Measurements from ENCODE around the gene PURB.
"Not testable (repeated sequence)": the region's sequence is repeated elsewhere in the genome, so short reads cannot be mapped to it uniquely, and the experiment has no call there.

PURB gene

GRCh38 chr7:44891791-44892190 is 6.5 kb upstream of the PURB start:
- no peak for DNase-seq (ENCODE audit: low read depth in 2 of 2)

DNA sequence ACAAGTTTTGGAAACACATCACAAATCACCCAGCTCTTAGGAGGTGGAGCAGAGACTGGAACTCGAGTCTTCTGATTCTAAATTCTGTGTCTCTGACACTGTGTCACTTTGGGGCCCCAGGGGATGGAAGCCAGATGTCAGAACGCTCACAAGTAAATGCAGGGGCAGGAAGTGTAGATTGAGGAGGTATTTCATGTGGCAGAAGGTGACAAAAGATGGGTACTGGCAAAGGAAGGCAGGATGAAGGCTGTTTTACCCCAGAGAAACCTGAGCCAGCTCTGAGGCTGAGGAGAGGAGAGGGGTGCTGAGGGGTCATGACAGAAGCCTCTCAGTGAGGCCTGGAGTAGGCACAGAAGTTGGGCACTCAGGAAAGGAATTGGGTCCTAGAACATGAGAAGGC is 6.0 kb upstream of the PURB start:
- DNase-seq (ENCODE audit: low read depth in 2 of 2), result no peak

- no peak for DNase-seq (ENCODE audit: low read depth in 2 of 2)
Measured at GRCh38 chr7:44889086-44889781, 3.9 kb upstream of the PURB start.

DNA sequence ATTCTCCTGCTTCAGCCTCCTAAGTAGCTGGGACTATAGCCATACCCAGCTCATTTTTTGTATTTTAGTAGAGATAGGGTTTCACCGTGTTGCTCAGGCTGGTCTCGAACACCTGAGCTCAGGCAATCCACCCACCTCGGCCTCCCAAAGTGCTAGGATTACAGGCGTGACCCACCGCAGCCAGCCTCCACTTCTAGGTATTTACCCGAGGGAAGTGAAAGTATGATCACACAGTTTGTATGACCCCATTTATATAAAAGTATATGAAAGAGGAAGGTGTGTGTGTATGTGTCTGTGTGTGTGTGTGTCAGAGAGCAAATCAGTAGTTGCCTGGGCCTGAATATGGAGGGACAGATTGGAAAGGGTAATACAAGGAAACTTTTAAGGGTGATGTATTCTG is 2.0 kb upstream of the PURB start:
- DNase-seq (ENCODE audit: low read depth in 2 of 2), result no peak

DNA sequence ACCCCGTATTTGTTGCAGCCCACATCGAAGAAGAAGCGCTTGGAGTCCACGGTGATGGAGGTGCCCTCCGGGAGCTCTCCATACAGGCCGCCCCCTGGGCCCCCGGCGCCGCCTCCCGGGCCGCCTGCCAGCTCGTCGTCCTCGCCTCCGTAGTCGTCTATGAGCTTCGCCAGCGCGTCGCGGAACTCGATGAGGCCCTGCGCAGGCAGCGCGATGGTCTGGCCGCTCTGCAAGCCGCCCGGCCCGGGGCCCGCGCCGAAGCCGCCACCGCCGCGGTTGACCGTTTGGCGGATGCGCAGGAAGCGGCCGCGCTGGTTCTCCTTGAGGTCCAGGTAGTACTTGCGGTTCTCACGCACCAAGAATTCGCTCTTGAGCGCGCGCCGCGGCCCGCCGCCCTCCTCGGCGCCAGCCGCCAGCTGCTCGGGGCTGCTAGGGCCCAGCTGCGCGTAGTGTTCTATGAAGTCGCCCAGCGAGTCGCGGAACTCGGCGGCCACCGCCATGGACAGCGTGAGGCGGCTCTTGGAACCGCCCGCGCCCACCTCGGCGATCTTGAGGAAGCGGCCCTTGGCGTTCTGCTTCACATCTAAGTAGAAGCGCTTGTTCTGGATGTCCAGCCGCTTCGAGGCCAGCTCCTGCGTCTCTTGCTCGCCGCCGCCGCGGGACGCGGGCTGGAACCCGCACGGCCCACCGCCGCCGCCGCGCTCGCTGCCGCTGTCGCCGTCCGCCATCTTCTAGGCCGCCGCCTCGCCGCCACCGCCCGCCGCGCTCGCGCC is 523 bp downstream of the PURB start:
- peak in 1 of 2 donors; percentile 20 for DNase-seq (ENCODE audit: low read depth in 2 of 2)

DNA sequence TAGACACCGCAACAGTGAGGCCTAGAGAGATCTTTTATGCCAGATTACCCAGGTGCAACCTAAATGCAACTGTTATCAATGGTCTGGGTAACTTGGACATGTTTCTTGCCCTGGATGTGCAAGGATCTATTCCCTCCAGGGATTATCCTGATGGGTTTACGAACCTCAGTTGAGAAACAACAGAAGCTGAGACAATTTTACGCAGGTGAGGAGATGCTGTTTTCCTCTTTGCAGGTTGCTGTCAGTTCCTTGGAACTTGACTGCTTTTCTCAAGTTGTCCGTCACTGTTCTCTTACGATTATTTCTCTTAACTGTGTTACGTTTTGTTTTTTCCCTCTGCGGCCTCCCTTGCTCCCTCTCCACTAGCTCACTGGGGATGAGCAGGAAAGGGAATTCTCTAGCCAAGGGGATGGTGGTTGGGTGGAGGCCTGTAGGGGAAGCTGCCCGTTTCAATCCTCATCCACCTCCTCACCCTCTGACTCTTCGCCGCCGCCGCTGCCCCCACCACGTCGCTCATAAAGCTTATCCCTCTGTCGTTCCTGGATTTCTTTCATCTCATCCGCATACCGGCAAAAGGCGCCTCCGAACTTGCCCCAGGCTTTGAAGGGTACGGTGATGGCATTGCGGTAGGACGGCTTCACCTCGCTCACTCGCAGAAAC is 1.2 kb downstream of the PURB start:
- DNase-seq (ENCODE audit: low read depth in 2 of 2), result no peak

GRCh38 chr7:44882899-44883298 is 2.4 kb downstream of the PURB start:
- DNase-seq (ENCODE audit: low read depth in 2 of 2), result no peak

- no peak for DNase-seq (ENCODE audit: low read depth in 2 of 2)
Measured at GRCh38 chr7:44881610-44882009, 3.7 kb downstream of the PURB start.

DNA sequence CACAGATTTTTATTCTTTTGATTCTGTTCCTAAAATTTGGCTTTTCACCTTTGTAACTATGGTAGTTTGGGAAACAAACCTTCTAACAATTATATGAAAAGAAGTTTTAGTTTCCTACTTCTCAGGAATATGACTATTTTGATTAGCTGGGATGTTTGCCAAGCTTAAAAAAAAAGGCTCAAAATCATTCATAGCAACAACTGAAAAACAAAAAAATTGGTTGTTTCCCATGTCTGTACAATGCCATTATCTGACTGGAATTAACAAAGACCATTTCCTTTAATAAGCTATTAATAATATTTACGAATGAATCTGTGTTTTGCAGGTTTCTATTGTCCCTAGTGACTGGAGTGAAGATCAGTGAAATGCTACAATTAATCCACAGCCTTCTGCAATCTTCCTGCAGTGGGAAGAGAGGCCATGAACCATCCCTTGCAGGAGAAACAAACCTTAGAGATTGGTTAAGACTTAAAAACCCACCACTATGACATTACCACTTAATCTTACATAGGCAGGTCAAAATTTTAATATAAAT is 4.2 kb downstream of the PURB start:
- no peak for DNase-seq (ENCODE audit: low read depth in 2 of 2)

- DNase-seq (ENCODE audit: low read depth in 2 of 2), result no peak
Measured at GRCh38 chr7:44880317-44881018, 4.9 kb downstream of the PURB start.

DNA sequence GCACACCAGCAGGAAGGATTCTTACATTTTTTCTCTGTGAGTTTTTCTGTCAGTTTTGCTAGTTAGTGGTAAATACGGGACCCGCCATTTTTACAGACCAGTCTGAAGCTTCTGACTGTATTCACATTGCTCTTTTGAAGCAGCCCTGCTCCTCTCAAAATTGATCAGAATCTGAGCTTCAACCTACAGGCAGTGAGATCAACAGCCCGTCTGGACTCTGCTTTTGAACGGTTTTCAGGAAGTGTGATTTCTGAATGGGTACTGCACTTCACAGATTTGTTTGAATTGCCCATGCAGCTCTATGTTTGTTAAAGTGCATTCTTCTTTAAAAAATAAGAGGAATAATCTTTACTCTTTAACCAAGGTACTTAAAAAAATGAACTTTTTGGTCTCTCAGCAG is 8.9 kb downstream of the PURB start:
- no peak for DNase-seq (ENCODE audit: low read depth in 2 of 2)

GRCh38 chr7:44875241-44875640 is 10.1 kb downstream of the PURB start:
- no peak for DNase-seq (ENCODE audit: low read depth in 2 of 2)

DNA sequence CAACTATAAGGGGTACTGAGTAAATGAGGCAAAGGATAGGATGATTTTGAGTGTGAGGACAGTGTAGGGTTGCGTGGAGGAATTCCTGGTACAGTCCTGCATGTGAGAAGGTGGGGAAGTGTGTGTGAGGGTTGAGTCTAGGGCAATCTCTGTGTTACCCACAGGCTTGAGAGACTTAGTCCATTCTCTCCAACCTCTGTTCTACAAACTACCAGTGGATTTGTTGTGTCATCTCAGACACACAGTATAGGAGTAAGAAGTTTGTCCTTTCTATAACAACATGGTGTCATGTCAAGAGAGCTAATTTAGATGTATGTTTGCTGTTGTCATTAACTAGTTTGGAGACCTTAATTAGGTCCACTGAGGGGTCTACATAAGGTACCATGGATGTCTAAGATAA is 12.5 kb downstream of the PURB start:
- DNase-seq (ENCODE audit: low read depth in 2 of 2), result no peak

DNA sequence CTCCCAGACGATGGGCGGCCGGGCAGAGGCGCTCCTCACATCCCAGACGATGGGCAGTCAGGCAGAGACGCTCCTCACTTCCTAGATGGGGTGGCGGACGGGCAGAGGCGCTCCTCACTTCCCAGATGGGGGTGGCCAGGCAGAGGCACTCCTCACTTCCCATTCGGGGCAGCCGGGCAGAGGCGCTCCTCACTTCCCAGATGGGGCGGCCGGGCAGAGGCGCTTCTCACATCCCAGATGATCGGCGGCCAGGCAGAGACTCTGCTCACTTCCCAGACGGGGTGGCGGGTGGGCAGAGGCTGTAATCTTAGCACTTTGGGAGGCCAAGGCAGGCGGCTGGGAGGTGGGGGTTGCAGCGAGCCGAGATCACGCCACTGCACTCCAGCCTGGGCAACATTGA is 13.4 kb downstream of the PURB start:
- DNase-seq (ENCODE audit: low read depth in 2 of 2), result not testable (repeated sequence)

DNA sequence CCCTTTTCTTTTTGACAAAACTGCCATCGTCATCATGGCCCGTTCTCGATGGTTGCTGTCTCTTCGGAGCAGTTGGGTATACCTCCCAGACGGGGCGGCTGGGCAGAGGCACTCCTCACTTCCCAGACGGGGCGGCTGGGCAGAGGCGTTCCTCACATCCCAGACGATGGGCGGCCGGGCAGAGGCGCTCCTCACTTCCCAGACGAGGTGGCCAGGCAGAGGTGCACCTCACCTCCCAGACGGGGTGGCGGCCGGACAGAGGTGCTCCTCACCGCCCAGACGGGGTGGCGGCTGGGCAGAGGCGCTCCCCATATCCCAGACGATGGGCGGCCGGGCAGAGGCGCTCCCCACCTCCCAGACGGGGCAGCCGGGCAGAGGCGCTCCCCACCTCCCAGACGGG is 14.6 kb downstream of the PURB start:
- not testable (repeated sequence) for DNase-seq (ENCODE audit: low read depth in 2 of 2)

DNA sequence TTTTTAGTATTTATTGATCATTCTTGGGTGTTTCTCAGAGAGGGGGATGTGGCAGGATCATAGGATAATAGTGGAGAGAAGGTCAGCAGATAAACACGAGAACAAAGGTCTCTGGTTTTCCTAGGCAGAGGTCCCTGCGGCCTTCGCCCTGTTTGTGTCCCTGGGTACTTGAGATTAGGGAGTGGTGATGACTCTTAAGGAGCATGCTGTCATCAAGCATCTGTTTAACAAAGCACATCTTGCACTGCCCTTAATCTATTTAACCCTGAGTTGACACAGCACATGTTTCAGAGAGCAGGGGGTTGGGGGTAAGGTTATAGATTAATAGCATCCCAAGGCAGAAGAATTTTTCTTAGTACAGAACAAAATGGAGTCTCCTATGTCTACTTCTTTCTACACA is 15.0 kb downstream of the PURB start:
- DNase-seq (ENCODE audit: low read depth in 2 of 2), result not testable (repeated sequence)

DNA sequence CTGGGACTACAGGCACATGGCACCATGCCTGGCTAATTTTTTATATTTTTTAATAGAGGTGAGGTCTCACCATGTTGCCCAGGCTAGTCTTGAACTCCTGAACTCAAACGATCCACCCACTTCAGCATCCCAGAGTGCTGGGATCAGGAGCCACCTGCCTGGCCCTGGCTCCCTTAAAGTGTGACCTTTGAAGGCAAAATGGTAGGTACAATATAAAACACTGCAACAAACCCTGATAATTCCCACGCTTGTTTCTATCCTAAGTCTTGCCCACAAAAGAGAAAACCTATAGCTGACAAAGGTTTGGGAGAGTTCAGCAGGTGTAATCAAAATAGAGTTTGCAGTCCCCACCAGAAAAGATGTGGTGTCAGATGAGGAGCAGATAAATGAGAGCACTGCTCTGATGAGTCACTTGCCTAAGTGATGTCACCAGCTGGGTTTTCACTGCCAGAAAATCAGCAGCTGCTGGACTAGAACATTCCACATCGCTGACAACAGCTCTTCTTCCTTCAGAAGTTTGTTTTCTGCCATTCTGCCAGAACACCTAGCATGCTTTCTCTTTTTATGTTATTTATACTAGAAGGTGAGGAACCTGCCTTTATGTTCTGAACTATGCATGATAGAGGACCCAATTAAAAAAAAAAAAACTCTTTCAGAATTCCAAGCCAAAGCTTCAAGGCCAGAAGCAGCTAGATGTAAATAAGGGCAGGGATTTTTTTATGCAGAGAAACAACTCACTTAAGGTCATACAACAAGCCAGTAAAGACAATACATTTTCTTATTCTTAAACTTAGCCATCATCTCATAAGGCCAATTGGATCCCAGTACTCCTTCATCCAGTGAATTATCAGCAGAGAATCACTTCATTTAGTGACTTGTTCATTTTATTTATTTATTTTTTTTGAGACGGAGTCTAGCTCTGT is 18.0 kb downstream of the PURB start:
- no peak for DNase-seq (ENCODE audit: low read depth in 2 of 2)

DNA sequence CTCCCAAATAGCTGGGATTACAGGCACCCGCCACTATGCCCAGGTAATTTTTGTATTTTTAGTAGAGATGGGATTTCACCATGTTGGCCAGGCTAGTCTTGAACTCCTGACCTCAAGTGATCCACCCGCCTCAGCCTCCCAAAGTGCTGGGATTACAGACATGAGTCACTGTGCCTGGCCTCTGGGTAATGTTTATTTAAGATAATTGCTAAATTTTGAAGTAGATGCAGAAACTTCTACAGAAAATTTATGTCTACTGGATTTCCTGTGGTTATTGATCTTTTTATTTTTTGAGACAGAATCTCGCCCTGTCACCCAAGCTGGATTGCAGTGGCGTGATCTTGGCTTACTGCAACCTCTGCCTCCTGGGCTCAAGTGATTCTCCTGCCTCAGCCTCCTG is 23.4 kb downstream of the PURB start:
- DNase-seq (ENCODE audit: low read depth in 2 of 2), result not testable (repeated sequence)

- no peak for DNase-seq (ENCODE audit: low read depth in 2 of 2)
Measured at GRCh38 chr7:44858161-44858560, 27.2 kb downstream of the PURB start.

- no peak for DNase-seq (ENCODE audit: low read depth in 2 of 2)
Measured at GRCh38 chr7:44854644-44855364, 30.5 kb downstream of the PURB start.

Measured in stimulated activated CD8-positive, alpha-beta memory T cell treated with anti-CD3 and anti-CD28 coated beads, Interleukin-15, amount 100 ng/mL, for 4 hours (primary cell).